HepG2 (cell line): ENCODE results near the gene ECE2. TPM values are rescaled to one million over a fixed set of nuclear protein-coding genes. Genes with fewer than 3 reads are reported as not detected.

Experiments used
- ATAC-seq: fragments of 200-7000 bp; cut with Tn5 transposase; 3 replicates; pipeline ENCODE4 v1.9.1; 2020; ENCODE audit warnings: mild to moderate bottlenecking, moderate library complexity
- BruUV-seq: library from RNA; stranded (reverse); fragments of 400-500 nt; replicated peaks from 2 replicates; lab custom pipeline; 2021; lab: Mats Ljungman, UMichigan
- CTCF ChIA-PET: fragments of 300-600 bp; formaldehyde crosslinking; extraction: SDS; loops from one replicate; lab custom pipeline; 2021; ENCODE audit warnings: low total read pairs, inconsistent platforms, low intra/inter-chr PET ratio; lab: Yijun Ruan, JAX
- POLR2A ChIA-PET: fragments of 350-600 bp; sonication (Branson Sonifier 250); formaldehyde crosslinking; loops from one replicate; lab custom pipeline; 2020; ENCODE audit warnings: antibody characterized with exemption, inconsistent platforms; lab: Yijun Ruan, JAX
- DNase-seq: peaks from one replicate; pipeline ENCODE4 v3.0.0-alpha.2; 2015; ENCODE audit warnings: low spot score
- FAIRE-seq: peaks from 3 replicates; lab custom pipeline; 2011; peaks lifted over from hg19 to GRCh38; lab: Jason Lieb, UNC
- H2AFZ ChIP-seq: one replicate; pipeline ENCODE4 v1.6.1; 2011; ENCODE audit warnings: low read length, inconsistent platforms
- H3K27ac ChIP-seq: fragments of 300-600 bp; 3 replicates; pipeline ENCODE4 v1.8.0; 2011; ENCODE audit warnings: mixed run types, mild to moderate bottlenecking, mixed read lengths, low read length, inconsistent platforms; ENCODE audit not compliant: insufficient read depth; ENCODE audit errors: extremely low read length
- H3K27me3 ChIP-seq, 2 experiments: fragments of 200-600 bp in 1 of 2; 2 replicates in 1 of 2; 3 replicates in 1 of 2; pipeline versions ENCODE4 v1.6.0 to v1.8.0; 2011; ENCODE audit warnings: low read length in 2 of 2, mild to moderate bottlenecking in 2 of 2, moderate library complexity in 2 of 2, inconsistent platforms in 1 of 2; ENCODE audit not compliant: insufficient read depth in 2 of 2, control insufficient read depth in 1 of 2
- H3K36me3 ChIP-seq, 2 experiments: fragments of 200-600 bp in 1 of 2; replicated peaks in 1 of 2; 2 replicates in 1 of 2; 3 replicates in 1 of 2; pipeline versions ENCODE4 v1.5.1 to v1.8.0; 2011; ENCODE audit warnings: low read length in 2 of 2, inconsistent platforms in 1 of 2; ENCODE audit not compliant: insufficient read depth in 2 of 2, control insufficient read depth in 1 of 2
- H3K4me1 ChIP-seq: 2 replicates; pipeline ENCODE4 v1.5.1; 2012; ENCODE audit warnings: low read length, inconsistent platforms; ENCODE audit not compliant: insufficient read depth
- H3K4me2 ChIP-seq: 2 replicates; pipeline ENCODE4 v1.6.0; 2011; ENCODE audit warnings: low read depth, low read length, inconsistent platforms
- H3K4me3 ChIP-seq, 3 experiments: fragments of 200-600 bp in 1 of 3; sonication (generic), shearing (Covaris generic) in 1 of 3; replicated peaks in 1 of 3; 2 replicates each; pipeline ENCODE4 v1.5.1; 2011 to 2016; ENCODE audit warnings: low read length in 3 of 3, inconsistent platforms in 2 of 3, low read depth in 2 of 3, mild to moderate bottlenecking in 2 of 3, control low read depth in 1 of 3, mixed read lengths in 1 of 3; ENCODE audit not compliant: insufficient read depth in 1 of 3
- H3K79me2 ChIP-seq: one replicate; pipeline ENCODE4 v1.6.1; 2011; ENCODE audit warnings: low read length, inconsistent platforms; ENCODE audit not compliant: insufficient read depth
- H3K9ac ChIP-seq: 2 replicates; pipeline ENCODE4 v1.6.0; 2011; ENCODE audit warnings: mild to moderate bottlenecking, low read depth, low read length, inconsistent platforms; ENCODE audit not compliant: insufficient read depth
- H3K9me3 ChIP-seq: 2 replicates; pipeline ENCODE4 v1.5.1; 2012; ENCODE audit warnings: mild to moderate bottlenecking, low read length
- H4K20me1 ChIP-seq: 2 replicates; pipeline ENCODE4 v1.6.0; 2011; ENCODE audit warnings: inconsistent platforms, mild to moderate bottlenecking, low read length, moderate library complexity; ENCODE audit not compliant: insufficient read depth
- NCOA2 ChIP-seq: sonication (generic); formaldehyde crosslinking; IDR thresholded peaks from 2 replicates; pipeline ENCODE4 v1.8.0; 2022; ENCODE audit warnings: inconsistent platforms
- POLR2A ChIP-seq, 2 experiments: IDR thresholded peaks; 2 replicates each; pipeline ENCODE4 v1.6.1; 2011; ENCODE audit warnings: low read depth in 2 of 2, low read length in 2 of 2, mild to moderate bottlenecking in 1 of 2, moderate library complexity in 1 of 2; ENCODE audit not compliant: insufficient read depth in 1 of 2
- RBFOX2 ChIP-seq: fragments of 200-400 bp; formaldehyde crosslinking; IDR thresholded peaks from 2 replicates; pipeline ENCODE4 v1.6.1; 2017; ENCODE audit warnings: low read depth, mild to moderate bottlenecking, low read length
- RFXANK ChIP-seq: IDR thresholded peaks from 2 replicates; pipeline ENCODE4 v1.6.1; 2016
- SMAD1 ChIP-seq: sonication (generic); formaldehyde crosslinking; IDR thresholded peaks from 2 replicates; pipeline ENCODE4 v1.4.0; 2020; ENCODE audit warnings: missing genetic modification reagents, low read depth, mild to moderate bottlenecking, borderline replicate concordance
- ZNF550 ChIP-seq: sonication (generic); formaldehyde crosslinking; IDR thresholded peaks from 2 replicates; pipeline ENCODE4 v1.4.0; 2020; ENCODE audit warnings: mild to moderate bottlenecking, missing genetic modification reagents, borderline replicate concordance
- ZSCAN25 ChIP-seq: sonication (generic); formaldehyde crosslinking; IDR thresholded peaks from 2 replicates; pipeline ENCODE4 v1.8.0; 2022; ENCODE audit warnings: mild to moderate bottlenecking, missing genetic modification reagents
- WGBS: methylation state at CpG from one replicate; pipeline ENCODE4 v1.1.6; 2017; ENCODE audit warnings: low lambda C conversion rate; 5-methylcytosine and 5-hydroxymethylcytosine counted together
- in situ Hi-C: cut with HindIII; loops from 2 replicates; pipeline ENCODE4 v1.10.0; 2017; ENCODE audit warnings: low pct_unique_long_range_greater_than_20kb; ENCODE audit not compliant: extremely low pct_ligation_motif_present
- intact Hi-C: fragments of 100-400 bp; cut with micrococcal nuclease; formaldehyde crosslinking; loops from one replicate; pipeline ENCODE4 v1.10.0; 2022; ENCODE audit not compliant: unreplicated experiment
- polyA plus RNA-seq, 8 experiments: library from polyadenylated mRNA; depleted of rRNA in 3 of 8; stranded (reverse) in 7 of 8; unstranded in 1 of 8; fragments of >200 nt; fragmentation: Illumina TruSeq in 4 of 8; extraction: Trizol in 4 of 8; gene quantifications; 2 replicates each; pipeline versions ENCODE4 v1.2.1 to v1.2.3, GENCODE V29; 2011 to 2016; ENCODE audit warnings: low read depth in 4 of 8, missing spikeins in 1 of 8, mixed read lengths in 1 of 8; ENCODE audit not compliant: insufficient read depth in 1 of 8
- total RNA-seq, 5 experiments: library from RNA; depleted of rRNA; stranded (reverse); fragments of >200 nt; fragmentation: Illumina TruSeq; extraction: Trizol; gene quantifications; 2 replicates each; pipeline ENCODE4 v1.2.3, GENCODE V29; 2016; ENCODE audit warnings: low read depth in 1 of 5
- TF ChIP-seq, protein P1 (sequence below): sonication (generic); formaldehyde crosslinking; IDR thresholded peaks from 2 replicates; pipeline ENCODE4 v1.4.0; 2020; ENCODE audit warnings: missing genetic modification reagents
- TF ChIP-seq, protein P2 (sequence below): sonication (generic); formaldehyde crosslinking; IDR thresholded peaks from 2 replicates; pipeline ENCODE4 v1.8.0; 2022; ENCODE audit warnings: low read depth, missing genetic modification reagents

ECE2 gene
- total and polyA plus RNA-seq, 2 of the 13 experiments (the other 11 are each of a cell fraction or from before 2014, with no cell fraction given): not detected

DNA sequence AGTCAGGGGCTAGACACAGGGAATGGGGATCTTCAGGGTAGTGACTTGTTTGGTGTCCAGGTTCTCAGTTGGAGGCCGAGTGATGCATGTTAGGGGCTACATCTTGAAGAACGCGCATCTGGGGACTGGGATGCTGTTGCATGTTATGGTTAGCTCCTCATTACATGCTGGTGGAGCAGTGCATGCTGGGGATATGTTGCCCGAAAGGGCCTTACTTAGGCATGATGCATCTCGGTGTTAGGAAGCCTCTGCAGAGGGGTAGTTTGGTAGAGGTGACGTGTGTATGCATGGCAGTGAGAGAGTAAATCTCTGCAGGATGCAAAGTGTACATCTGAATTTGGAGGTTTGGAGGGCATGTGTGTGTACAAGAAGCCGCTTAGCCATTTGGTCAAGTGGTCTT, 41.0 kb downstream of the ECE2 start:
- Histone ChIP-seq H2AFZ (no peak overlapping the region), H3K4me3 (peak overlapping the region; percentile 68 to 93 (median 86)), H3K9ac (peak overlapping the region; percentile 98; the same call in 1 of the 2 replicates), H3K4me1 (peaks cover 44% of the 10 kb centered on the region), H3K27me3 (no peaks in the 10 kb centered on the region; a peak in 1 of 5 replicates), H3K4me2 (peak overlapping the region; percentile 94), H4K20me1 (peaks cover 38% of the 10 kb centered on the region), H3K36me3 (peaks cover 23 to 51% of the 10 kb centered on the region in 2 experiments), H3K79me2 (peaks cover 56% of the 10 kb centered on the region), H3K9me3 (no peaks in the 10 kb centered on the region), H3K27ac (peak overlapping the region; percentile 91)
- DNase-seq: no peak
- in situ Hi-C loops (no loop called here), intact Hi-C loops (no loop called here)
- ATAC-seq: no peak
- TF ChIP-seq RBFOX2 (peak; percentile 36; the same call in 1 of the 2 replicates), ZNF550 (CRISPR knock-in tag) (peak; percentile 50; the same call in 1 of the 2 replicates), RFXANK (CRISPR knock-in tag) (no peak), POLR2A (IDR thresholded peaks at IDR 0.05; ENCODE audit: insufficient read depth in 1 of 2, low read depth in 2 of 2, low read length in 2 of 2) (peak in 1 of 2 experiments; percentile 21; a peak in 1 of 4 replicates), NCOA2 (CRISPR knock-in tag) (no peak), ZSCAN25 (CRISPR knock-in tag) (no peak), SMAD1 (CRISPR knock-in tag) (no peak)
- TF ChIP-seq, protein P1, sequence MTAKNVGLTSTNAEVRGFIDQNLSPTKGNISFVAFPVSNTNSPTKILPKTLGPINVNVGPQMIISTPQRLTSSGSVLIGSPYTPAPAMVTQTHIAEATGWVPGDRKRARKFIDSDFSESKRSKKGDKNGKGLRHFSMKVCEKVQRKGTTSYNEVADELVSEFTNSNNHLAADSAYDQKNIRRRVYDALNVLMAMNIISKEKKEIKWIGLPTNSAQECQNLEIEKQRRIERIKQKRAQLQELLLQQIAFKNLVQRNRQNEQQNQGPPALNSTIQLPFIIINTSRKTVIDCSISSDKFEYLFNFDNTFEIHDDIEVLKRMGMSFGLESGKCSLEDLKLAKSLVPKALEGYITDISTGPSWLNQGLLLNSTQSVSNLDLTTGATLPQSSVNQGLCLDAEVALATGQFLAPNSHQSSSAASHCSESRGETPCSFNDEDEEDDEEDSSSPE (CRISPR knock-in tag): no peak
- TF ChIP-seq, protein P2, sequence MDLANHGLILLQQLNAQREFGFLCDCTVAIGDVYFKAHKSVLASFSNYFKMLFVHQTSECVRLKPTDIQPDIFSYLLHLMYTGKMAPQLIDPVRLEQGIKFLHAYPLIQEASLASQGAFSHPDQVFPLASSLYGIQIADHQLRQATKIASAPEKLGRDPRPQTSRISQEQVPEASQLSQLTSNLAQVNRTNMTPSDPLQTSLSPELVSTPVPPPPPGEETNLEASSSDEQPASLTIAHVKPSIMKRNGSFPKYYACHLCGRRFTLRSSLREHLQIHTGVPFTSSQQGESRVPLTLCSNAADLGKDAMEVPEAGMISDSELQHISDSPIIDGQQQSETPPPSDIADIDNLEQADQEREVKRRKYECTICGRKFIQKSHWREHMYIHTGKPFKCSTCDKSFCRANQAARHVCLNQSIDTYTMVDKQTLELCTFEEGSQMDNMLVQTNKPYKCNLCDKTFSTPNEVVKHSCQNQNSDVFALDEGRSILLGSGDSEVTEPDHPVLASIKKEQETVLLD: no peak
- POLR2A ChIA-PET: interaction anchor here (1.5 kb wide), 1 partner anchor 17 kb away, joined by 3 read pairs; no protein-coding TSS in a partner anchor
- FAIRE-seq: no peak
- BruUV-seq: no TSS peak
- CTCF ChIA-PET: no interaction called here
- WGBS: 88% methylated on average over 6 of the region's 7 CpGs
